ENCODE data around the gene SLC25A14.

Gene SLC25A14

DNA sequence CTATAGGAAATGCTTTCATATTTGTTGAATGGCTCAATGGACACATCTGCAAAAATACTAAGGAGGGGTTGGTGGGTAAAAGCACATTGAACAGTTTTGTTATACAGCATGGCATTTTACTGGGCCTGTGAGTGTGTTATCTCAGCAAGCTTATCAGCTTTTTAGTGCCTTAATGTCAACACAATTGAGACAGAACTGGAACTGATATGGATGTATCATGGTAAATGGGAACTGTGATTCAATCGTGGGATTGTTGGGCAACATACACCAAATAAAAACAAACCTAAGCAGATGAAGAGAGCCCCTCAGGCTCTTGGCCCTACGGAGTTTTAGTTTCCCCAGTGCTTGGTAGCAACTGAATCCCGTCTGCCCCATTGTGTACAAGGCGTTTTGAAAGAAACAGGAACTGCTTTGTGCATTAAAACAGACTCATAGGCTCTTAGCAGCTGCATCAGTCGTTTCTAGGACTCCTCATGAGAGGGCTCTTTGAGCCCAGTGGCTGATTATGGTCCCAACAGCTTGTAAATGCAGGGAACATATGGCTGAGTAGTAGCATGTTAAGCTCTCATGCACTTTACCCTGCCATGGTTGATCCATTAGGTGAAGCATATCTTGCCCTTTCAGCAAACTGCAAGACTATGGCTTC is 38.4 kb downstream of the SLC25A14 start:
- no peaks in the 10 kb centered on the region for H3K36me3 ChIP-seq (ENCODE audit: control insufficient read depth, insufficient read depth, low read length)
- H3K4me1 ChIP-seq (ENCODE audit: control insufficient read depth, insufficient read depth, low read length, poor library complexity, severe bottlenecking) = no peaks in the 10 kb centered on the region
- H3K9me3 ChIP-seq (ENCODE audit: control insufficient read depth, low read length) = no peaks in the 10 kb centered on the region
- H3K27ac ChIP-seq (ENCODE audit: low read depth, low read length, severe bottlenecking) = no peak overlapping the region
- WGBS, 2 experiments (ENCODE audit: insufficient coverage in 2 of 2) = 74 to 82% methylated on average over 3 of the region's 5 CpGs
- no peak overlapping the region for H3K4me3 ChIP-seq (ENCODE audit: extremely low read depth, insufficient read depth, low read length, poor library complexity, severe bottlenecking)

DNA sequence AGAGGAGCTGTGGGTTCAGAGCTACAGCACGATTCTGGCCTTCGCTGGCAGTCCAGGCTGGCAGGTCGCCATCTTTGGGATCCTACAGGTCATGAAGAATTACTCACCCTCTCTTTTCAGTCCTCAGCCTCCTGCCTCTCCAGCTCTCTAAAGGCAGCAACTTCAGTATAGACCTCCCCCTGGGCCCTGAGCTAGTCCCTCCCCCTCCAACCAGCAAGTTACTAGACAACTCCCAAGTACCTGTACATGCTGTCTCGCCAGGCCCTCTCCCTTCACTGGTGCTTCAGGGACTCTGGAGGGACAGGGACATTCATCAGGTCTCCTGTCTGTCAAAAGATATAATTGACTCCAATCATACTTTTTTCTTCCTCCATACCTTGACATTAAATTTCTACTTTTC is 45.8 kb downstream of the SLC25A14 start, which contains the start of gene GPR119:
TSS of gene GPR119 (minus strand) at position 155 of the 400 bp plus-strand sequence. CDS start 227 bp downstream, outside the sequence.
- WGBS, 2 experiments (ENCODE audit: insufficient coverage in 2 of 2) = 86 to 96% methylated on average over 1 to 4 of the region's 4 CpGs
- Histone ChIP-seq H3K4me3 (ENCODE audit: extremely low read depth, insufficient read depth, low read length, poor library complexity, severe bottlenecking) (no peak within 1 kb of the TSS), H3K27ac (ENCODE audit: low read depth, low read length, severe bottlenecking) (no peak within 1 kb of the TSS), H3K4me1 (ENCODE audit: control insufficient read depth, insufficient read depth, low read length, poor library complexity, severe bottlenecking) (no peaks in the 10 kb centered on the region), H3K36me3 (ENCODE audit: control insufficient read depth, insufficient read depth, low read length) (no peaks in the 10 kb centered on the region), H3K9me3 (ENCODE audit: control insufficient read depth, low read length) (no peaks in the 10 kb centered on the region)

DNA sequence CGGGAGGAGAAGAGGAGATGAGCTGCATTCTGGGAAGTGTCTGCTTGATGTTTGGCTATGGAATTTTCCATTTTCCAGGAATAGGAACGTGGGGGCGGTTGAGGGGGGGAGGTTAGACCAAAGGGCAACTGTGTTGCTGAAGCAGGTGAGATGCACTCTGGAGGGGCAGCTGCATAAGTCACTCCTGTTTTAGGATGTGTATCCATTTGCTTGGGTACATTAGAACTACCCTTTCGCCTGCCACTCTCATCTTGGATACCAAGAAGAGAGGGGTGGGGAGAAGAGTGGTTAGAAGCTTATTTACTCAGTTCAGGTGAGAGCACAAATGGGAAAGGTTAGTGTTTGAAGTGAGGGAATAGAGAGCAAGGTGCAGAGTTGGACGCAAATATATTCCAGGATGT is 46.7 kb downstream of the SLC25A14 start:
- WGBS, 2 experiments (ENCODE audit: insufficient coverage in 2 of 2) = 73 to 87% methylated on average over 3 of the region's 5 CpGs
- Histone ChIP-seq H3K36me3 (ENCODE audit: control insufficient read depth, insufficient read depth, low read length) (no peaks in the 10 kb centered on the region), H3K4me3 (ENCODE audit: extremely low read depth, insufficient read depth, low read length, poor library complexity, severe bottlenecking) (no peak overlapping the region), H3K4me1 (ENCODE audit: control insufficient read depth, insufficient read depth, low read length, poor library complexity, severe bottlenecking) (no peaks in the 10 kb centered on the region), H3K9me3 (ENCODE audit: control insufficient read depth, low read length) (no peaks in the 10 kb centered on the region), H3K27ac (ENCODE audit: low read depth, low read length, severe bottlenecking) (no peak overlapping the region)

DNA sequence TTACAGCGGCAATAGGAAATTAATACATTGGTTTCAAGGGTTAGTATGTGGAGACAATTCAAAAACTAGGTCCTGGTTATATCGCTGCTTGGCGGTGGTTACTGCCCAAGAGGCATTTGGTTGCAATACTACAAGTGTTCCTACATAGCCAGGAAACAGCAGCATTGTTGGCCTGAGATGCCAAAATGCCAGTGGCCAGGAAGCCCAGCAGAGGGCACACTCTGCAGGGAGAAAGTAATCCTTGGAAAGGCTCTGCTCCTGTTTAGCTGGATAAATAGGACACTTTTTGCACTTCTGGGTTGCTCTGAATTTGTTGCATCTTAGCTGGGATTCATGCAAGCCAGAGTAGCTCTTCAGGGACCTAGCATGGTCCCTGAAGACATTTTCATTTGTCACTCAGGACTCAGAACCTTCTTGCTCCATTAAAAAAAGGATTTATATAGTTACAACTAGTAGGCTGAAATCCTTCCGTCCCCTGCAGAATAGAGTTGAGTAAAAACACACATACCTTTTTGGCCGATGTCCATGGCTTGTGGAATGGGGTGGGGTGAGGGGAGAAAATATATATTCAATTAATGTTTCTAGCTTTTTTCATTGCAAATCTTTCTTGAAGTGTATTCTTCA is 53.8 kb downstream of the SLC25A14 start:
- whole genome bisulfite sequencing, 2 experiments (ENCODE audit: insufficient coverage in 2 of 2) = no CpG with 5 or more reads among the region's 5 CpGs
- H3K27ac ChIP-seq (ENCODE audit: low read depth, low read length, severe bottlenecking) = no peak overlapping the region
- H3K4me1 ChIP-seq (ENCODE audit: control insufficient read depth, insufficient read depth, low read length, poor library complexity, severe bottlenecking) = no peaks in the 10 kb centered on the region
- no peak overlapping the region for H3K4me3 ChIP-seq (ENCODE audit: extremely low read depth, insufficient read depth, low read length, poor library complexity, severe bottlenecking)
- no peaks in the 10 kb centered on the region for H3K9me3 ChIP-seq (ENCODE audit: control insufficient read depth, low read length)
- H3K36me3 ChIP-seq (ENCODE audit: control insufficient read depth, insufficient read depth, low read length) = no peaks in the 10 kb centered on the region

DNA sequence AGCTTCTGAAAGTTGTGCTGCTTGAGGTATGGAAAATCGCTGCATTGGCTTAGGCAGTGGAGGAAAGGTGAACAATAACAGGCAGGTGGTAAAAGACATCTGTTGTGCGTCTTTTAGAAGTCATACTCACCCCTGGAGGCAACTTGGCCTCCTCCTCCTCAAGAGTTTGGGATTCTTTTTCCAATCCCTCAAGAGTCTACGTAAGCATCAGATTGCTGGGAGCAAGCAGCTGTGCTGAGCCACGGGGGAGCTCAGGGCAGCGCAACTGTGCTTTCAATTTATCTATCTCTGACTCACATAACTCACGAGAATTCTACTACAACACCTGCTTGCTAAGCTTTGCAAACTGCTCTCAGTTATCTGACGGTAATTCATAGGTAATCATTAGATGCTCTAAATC is 55.6 kb downstream of the SLC25A14 start:
- H3K4me1 ChIP-seq (ENCODE audit: control insufficient read depth, insufficient read depth, low read length, poor library complexity, severe bottlenecking) = no peaks in the 10 kb centered on the region
- no peak overlapping the region for H3K27ac ChIP-seq (ENCODE audit: low read depth, low read length, severe bottlenecking)
- WGBS, 2 experiments (ENCODE audit: insufficient coverage in 2 of 2) = 94% methylated on average over 4 of the region's 7 CpGs; no CpG with 5 or more reads in 1 of the 2 experiments
- H3K4me3 ChIP-seq (ENCODE audit: extremely low read depth, insufficient read depth, low read length, poor library complexity, severe bottlenecking) = no peak overlapping the region
- no peaks in the 10 kb centered on the region for H3K36me3 ChIP-seq (ENCODE audit: control insufficient read depth, insufficient read depth, low read length)
- H3K9me3 ChIP-seq (ENCODE audit: control insufficient read depth, low read length) = no peaks in the 10 kb centered on the region

DNA sequence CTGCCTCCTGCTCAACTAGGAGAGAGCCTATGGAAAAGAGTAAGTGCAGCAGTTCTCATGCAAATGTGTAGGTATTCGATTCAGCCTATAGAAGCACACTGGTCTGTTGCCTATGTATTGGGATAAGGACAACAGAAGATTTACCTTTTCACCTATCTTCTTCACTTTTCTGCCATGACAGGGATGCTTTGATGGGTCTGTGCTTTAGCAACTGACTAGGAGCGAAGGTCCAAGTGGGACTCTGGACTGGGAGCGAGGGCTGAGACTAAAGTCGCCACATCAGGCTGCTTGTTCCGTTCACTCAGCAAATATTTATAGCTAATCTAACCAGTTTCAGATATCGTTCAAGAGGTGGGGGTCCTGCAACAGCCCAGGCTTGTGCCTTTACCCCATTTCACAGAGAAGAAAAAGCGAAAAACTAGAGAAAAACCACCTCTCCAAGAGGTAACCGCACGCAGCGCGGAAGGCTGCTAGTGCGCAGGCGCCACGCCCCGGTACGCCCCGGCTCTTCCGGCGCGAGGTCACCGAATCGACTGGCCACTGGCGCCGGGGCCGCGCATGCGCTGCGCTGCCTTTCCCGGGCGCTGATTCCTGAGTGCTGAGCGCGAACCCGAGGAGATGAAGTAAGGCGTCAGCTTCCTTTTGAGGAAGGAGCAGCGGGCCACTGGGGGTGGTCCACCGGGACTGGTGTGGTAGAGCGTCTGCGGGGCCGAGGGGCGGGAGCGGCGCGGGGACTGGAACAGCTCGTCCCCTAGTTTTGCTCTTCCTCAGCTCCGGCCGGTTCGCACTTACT is 61.9 kb downstream of the SLC25A14 start, which contains the start of gene RBMX2:
TSS of gene RBMX2 (plus strand) at position 573 of the 793 bp plus-strand sequence. CDS start at position 619, 46 bp downstream.
- Histone ChIP-seq H3K27ac (ENCODE audit: low read depth, low read length, severe bottlenecking) (peak within 1 kb of the TSS; percentile 57), H3K4me1 (ENCODE audit: control insufficient read depth, insufficient read depth, low read length, poor library complexity, severe bottlenecking) (no peaks in the 10 kb centered on the region), H3K9me3 (ENCODE audit: control insufficient read depth, low read length) (no peaks in the 10 kb centered on the region), H3K36me3 (ENCODE audit: control insufficient read depth, insufficient read depth, low read length) (peaks cover 13% of the 10 kb centered on the region), H3K4me3 (ENCODE audit: extremely low read depth, insufficient read depth, low read length, poor library complexity, severe bottlenecking) (peak within 1 kb of the TSS; percentile 56)
- WGBS, 2 experiments (ENCODE audit: insufficient coverage in 2 of 2) = 0% methylated on average over 12 to 16 of the region's 47 CpGs

DNA sequence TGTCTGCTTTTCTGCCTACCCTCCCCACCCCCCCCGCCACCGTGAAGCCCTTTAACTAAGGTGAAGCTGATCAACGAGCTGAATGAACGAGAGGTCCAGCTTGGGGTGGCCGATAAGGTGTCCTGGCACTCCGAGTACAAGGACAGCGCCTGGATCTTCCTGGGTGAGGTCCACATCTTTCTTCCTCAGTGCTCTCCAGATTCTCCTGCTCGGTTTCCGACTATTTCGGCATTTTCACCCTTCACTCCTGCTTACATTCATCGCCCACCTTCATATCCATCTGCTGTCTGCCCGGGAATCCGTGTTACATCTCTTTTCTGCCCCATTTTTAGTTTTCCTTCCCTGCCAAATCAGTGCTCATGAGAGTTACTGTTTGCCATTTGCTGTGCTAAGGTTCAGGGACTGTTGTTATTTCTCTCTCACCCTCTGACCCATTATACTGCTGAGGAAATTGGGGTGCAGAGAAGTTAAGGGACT is 62.5 kb downstream of the SLC25A14 start:
- Histone ChIP-seq H3K4me3 (ENCODE audit: extremely low read depth, insufficient read depth, low read length, poor library complexity, severe bottlenecking) (peak overlapping the region; percentile 56), H3K9me3 (ENCODE audit: control insufficient read depth, low read length) (no peaks in the 10 kb centered on the region), H3K27ac (ENCODE audit: low read depth, low read length, severe bottlenecking) (no peak overlapping the region), H3K36me3 (ENCODE audit: control insufficient read depth, insufficient read depth, low read length) (peaks cover 13% of the 10 kb centered on the region), H3K4me1 (ENCODE audit: control insufficient read depth, insufficient read depth, low read length, poor library complexity, severe bottlenecking) (no peaks in the 10 kb centered on the region)
- WGBS, 2 experiments (ENCODE audit: insufficient coverage in 2 of 2) = 0% methylated on average over 3 to 9 of the region's 13 CpGs

DNA sequence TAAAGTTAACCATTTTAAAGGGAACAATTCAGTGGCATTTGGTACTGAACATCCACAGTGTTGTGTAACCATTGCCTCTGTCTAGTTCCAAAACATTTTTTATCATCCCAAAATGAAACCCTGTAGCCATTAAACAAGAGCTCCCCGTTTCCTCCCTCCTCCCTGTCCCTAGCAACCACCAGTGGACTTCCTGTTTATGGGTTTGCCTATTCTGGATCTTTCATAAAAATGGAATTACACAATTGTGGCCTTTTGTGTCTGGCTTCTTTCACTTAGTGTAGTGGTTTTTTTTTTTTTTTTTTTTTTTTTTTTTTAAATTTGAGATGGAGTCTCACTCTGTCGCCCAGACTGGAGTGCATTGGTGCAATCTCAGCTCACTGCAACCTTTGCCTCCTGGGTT is 73.7 kb downstream of the SLC25A14 start:
- no CpG with 5 or more reads among the region's 2 CpGs for WGBS, 2 experiments (ENCODE audit: insufficient coverage in 2 of 2)
- no peaks in the 10 kb centered on the region for H3K9me3 ChIP-seq (ENCODE audit: control insufficient read depth, low read length)
- no peak overlapping the region for H3K4me3 ChIP-seq (ENCODE audit: extremely low read depth, insufficient read depth, low read length, poor library complexity, severe bottlenecking)
- H3K4me1 ChIP-seq (ENCODE audit: control insufficient read depth, insufficient read depth, low read length, poor library complexity, severe bottlenecking) = no peaks in the 10 kb centered on the region
- no peak overlapping the region for H3K27ac ChIP-seq (ENCODE audit: low read depth, low read length, severe bottlenecking)
- H3K36me3 ChIP-seq (ENCODE audit: control insufficient read depth, insufficient read depth, low read length) = peaks cover 26% of the 10 kb centered on the region

DNA sequence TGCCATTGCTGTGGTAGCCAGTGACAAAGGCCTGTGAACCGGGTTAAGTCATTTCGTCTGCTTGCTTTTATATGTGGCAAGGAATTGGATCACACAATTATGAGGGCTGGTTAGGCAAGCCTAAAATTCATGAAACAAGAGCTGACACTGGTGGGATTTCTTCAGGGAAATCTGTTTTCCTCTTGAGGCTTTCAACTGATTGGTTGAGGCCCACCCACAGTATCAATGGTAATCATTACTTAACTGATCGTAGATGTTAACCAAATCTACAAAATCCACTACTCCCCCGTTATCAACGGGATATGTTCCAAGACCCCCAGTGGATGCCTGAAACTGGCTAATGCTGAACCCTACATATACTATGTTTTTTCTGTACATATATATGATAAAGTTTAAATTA is 75.1 kb downstream of the SLC25A14 start:
- Histone ChIP-seq H3K4me3 (ENCODE audit: extremely low read depth, insufficient read depth, low read length, poor library complexity, severe bottlenecking) (no peak overlapping the region), H3K27ac (ENCODE audit: low read depth, low read length, severe bottlenecking) (no peak overlapping the region), H3K9me3 (ENCODE audit: control insufficient read depth, low read length) (no peaks in the 10 kb centered on the region), H3K36me3 (ENCODE audit: control insufficient read depth, insufficient read depth, low read length) (peaks cover 21% of the 10 kb centered on the region), H3K4me1 (ENCODE audit: control insufficient read depth, insufficient read depth, low read length, poor library complexity, severe bottlenecking) (no peaks in the 10 kb centered on the region)
- 100% methylated on average over 2 of the region's 5 CpGs; no CpG with 5 or more reads in 1 of the 2 experiments for WGBS, 2 experiments (ENCODE audit: insufficient coverage in 2 of 2)

DNA sequence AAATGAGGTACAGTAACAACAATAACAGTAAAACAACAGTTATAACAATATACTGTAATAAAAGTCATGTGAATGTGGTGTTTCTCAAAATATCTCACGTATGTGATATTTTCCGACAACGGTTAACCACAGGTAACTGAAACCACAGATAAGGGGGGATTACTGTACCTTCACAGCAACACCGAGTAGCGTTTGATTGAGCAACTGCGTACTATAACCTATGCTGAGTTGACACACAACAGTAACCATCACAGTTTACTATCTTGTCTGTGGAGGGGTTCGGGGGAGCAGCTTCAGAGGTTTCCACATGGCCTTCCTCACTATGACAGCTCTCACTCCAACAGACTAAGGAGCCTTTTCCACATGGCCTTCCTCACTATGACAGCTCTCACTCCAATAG is 75.5 kb downstream of the SLC25A14 start:
- no peak overlapping the region for H3K4me3 ChIP-seq (ENCODE audit: extremely low read depth, insufficient read depth, low read length, poor library complexity, severe bottlenecking)
- H3K9me3 ChIP-seq (ENCODE audit: control insufficient read depth, low read length) = no peaks in the 10 kb centered on the region
- 71 to 100% methylated on average over 1 to 4 of the region's 7 CpGs for WGBS, 2 experiments (ENCODE audit: insufficient coverage in 2 of 2)
- peaks cover 18% of the 10 kb centered on the region for H3K36me3 ChIP-seq (ENCODE audit: control insufficient read depth, insufficient read depth, low read length)
- H3K27ac ChIP-seq (ENCODE audit: low read depth, low read length, severe bottlenecking) = no peak overlapping the region
- H3K4me1 ChIP-seq (ENCODE audit: control insufficient read depth, insufficient read depth, low read length, poor library complexity, severe bottlenecking) = no peaks in the 10 kb centered on the region
